Cardiac fibroblast (primary cell): ENCODE data around the gene UPP2.
A peak's percentile ranks its signal among the peaks of the same experiment; 100 is the strongest.

Experiments
- DNase-seq, 2 donors: peaks; one replicate each; pipeline versions ENCODE4 v3.0.0 to v3.0.0-alpha.2; 2010; ENCODE audit warnings: low read depth in 2 of 2
- H3K4me3 ChIP-seq, 2 donors: replicated peaks in 1 of 2; 1 replicate in 1 of 2; 2 replicates in 1 of 2; pipeline ENCODE4 v1.5.1; 2011; ENCODE audit warnings: low read depth in 2 of 2, low read length in 2 of 2, mild to moderate bottlenecking in 2 of 2, moderate library complexity in 1 of 2
- TF ChIP-seq, protein P1 (sequence below): IDR thresholded peaks from one replicate; pipeline ENCODE4 v1.5.1; 2011; ENCODE audit warnings: low read depth, mild to moderate bottlenecking, low read length, inconsistent platforms

The UPP2 gene

GRCh38 chr2:158174495-158174894 is 72.8 kb downstream of the UPP2 start:
- TF ChIP-seq, protein P1, sequence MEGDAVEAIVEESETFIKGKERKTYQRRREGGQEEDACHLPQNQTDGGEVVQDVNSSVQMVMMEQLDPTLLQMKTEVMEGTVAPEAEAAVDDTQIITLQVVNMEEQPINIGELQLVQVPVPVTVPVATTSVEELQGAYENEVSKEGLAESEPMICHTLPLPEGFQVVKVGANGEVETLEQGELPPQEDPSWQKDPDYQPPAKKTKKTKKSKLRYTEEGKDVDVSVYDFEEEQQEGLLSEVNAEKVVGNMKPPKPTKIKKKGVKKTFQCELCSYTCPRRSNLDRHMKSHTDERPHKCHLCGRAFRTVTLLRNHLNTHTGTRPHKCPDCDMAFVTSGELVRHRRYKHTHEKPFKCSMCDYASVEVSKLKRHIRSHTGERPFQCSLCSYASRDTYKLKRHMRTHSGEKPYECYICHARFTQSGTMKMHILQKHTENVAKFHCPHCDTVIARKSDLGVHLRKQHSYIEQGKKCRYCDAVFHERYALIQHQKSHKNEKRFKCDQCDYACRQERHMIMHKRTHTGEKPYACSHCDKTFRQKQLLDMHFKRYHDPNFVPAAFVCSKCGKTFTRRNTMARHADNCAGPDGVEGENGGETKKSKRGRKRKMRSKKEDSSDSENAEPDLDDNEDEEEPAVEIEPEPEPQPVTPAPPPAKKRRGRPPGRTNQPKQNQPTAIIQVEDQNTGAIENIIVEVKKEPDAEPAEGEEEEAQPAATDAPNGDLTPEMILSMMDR, result no peak
- no peak overlapping the region for H3K4me3 ChIP-seq
- no peak for DNase-seq

- no peak for DNase-seq
- TF ChIP-seq, protein P1, result no peak
These were observed 73.3 kb downstream of the UPP2 start for GRCh38 chr2:158174956-158175355.

DNA sequence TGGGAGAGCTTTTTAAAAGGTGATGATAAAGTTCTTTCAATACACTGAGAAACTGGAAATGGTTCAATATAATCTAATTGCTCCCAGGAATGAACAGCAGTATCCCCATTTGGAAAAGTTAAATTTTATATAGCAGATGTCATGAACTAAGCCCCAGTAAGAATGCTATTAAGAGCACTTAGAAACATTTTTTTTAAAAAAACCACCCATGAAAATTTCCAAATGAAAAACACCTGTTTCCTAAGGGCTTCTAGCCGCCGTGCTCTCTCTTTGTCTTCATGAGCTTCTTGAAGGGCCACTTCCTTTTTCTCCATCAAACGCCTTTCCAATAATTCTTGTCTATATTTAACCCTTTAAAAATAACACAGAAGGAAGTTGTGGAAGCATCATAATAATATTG is 77.0 kb downstream of the UPP2 start:
- no peak for DNase-seq
- TF ChIP-seq, protein P1, result no peak
- no peak overlapping the region for H3K4me3 ChIP-seq

More at GRCh38 chr2:158174956-158175355, 73.3 kb downstream of the UPP2 start:
- no peak overlapping the region for H3K4me3 ChIP-seq

DNA sequence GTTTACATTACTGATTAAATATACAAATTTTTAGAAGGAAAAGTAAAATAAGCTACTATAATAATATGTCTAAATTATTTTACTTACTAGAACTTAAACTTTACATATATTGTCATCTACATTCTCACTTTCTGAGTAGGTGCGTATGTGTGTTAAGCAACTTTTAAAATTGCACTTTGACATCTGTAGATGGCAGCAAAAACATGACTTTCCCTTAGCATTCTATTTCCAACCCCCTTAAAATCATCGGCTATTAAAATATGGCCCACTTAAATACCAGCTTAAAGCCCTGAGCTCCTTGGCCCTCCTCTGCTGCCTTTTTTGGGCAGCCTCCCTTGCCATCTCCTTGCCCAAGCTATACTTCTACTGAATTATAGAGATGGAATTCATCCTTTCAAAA is 78.0 kb downstream of the UPP2 start:
- no peak overlapping the region for H3K4me3 ChIP-seq
- TF ChIP-seq, protein P1, result peak; percentile 35
- peak; percentile 37 to 59 for DNase-seq

GRCh38 chr2:158181171-158181570 is 79.5 kb downstream of the UPP2 start:
- no peak for DNase-seq
- TF ChIP-seq, protein P1, result no peak
- H3K4me3 ChIP-seq, result no peak overlapping the region

GRCh38 chr2:158182676-158183295 is 81.1 kb downstream of the UPP2 start:
- DNase-seq, result no peak
- TF ChIP-seq, protein P1, result no peak
- H3K4me3 ChIP-seq, result no peak overlapping the region

DNA sequence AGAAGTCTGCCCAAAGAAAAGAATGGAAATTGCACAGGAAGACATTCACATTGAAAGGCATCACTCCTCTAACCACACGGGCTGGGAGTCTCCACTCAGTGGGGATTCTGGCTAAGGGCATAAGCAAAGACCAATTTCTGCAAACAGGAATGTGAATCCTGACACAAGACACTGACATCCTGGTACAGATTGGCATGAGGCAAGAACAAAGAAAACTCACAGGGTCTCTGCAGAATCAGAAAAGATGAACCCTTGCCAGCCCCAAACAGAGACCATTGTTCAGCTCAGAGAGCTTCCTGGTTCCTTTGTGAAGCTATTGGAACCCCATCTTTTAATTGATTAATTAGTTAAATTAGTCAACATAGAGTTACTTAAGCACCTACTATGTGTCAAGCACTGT is 82.3 kb downstream of the UPP2 start:
- TF ChIP-seq, protein P1, result no peak
- no peak for DNase-seq
- H3K4me3 ChIP-seq, result no peak overlapping the region
